ENCODE data around the gene BEAN1. TPM values are rescaled to one million over a fixed set of nuclear protein-coding genes. Genes with fewer than 3 reads are reported as not detected.

The BEAN1 gene
- total RNA-seq, 1 experiment from 2014 or later = 0.24 TPM

DNA sequence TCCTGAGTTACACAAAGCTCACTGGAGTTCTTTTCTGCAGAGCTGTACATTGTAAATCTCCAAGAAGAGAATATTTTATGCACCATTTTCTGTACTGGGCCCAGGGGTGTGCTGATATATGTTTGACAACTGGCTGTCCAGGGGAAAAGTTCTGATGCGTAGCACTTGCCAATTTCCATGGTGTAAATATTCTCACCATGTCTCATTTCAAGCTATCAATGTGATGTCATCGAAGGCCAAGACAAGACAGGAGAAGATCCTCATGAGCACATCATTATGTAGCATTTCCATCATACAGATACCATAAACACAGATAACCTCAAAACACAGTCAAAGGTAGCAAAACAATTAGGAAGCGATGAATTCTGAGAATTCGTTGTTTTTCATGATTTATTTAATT is 41.7 kb upstream of the BEAN1 start:
- Histone ChIP-seq H3K23me2 (ENCODE audit: insufficient read length, low read depth, low read length, poor library complexity, severe bottlenecking) (no peaks in the 10 kb centered on the region), H3K4me2 (ENCODE audit: insufficient read depth, insufficient read length, low read length) (no peak overlapping the region), H3K4ac (ENCODE audit: low read depth, low read length) (no peak overlapping the region), H3K79me1 (ENCODE audit: insufficient read depth, low read depth, low read length, poor library complexity, severe bottlenecking) (no peaks in the 10 kb centered on the region), H4K91ac (ENCODE audit: insufficient read length, low read depth, low read length) (no peak overlapping the region), H2BK12ac (ENCODE audit: insufficient read length, low read depth, low read length) (no peak overlapping the region), H2BK15ac (ENCODE audit: low read depth, low read length) (no peak overlapping the region), H3K9ac (ENCODE audit: extremely low read depth, insufficient read length, low read length) (no peak overlapping the region), H3K27ac (ENCODE audit: insufficient read length, low read depth, low read length) (no peak overlapping the region), H4K20me1 (ENCODE audit: control insufficient read depth, insufficient read depth, insufficient read length) (no peaks in the 10 kb centered on the region), H3K9me3 (ENCODE audit: control insufficient read depth, low read depth, low read length) (no peaks in the 10 kb centered on the region), H2BK120ac (ENCODE audit: low read depth, low read length, poor library complexity, severe bottlenecking) (no peak overlapping the region), H3K4me1 (ENCODE audit: insufficient read depth, low read length) (no peaks in the 10 kb centered on the region; the same call in 1 of the 2 replicates), H2AK5ac (ENCODE audit: insufficient read length, low read length) (no peak overlapping the region), H3K27me3 (ENCODE audit: insufficient read depth, low read length) (no peaks in the 10 kb centered on the region), H3K79me2 (ENCODE audit: insufficient read depth, low read length) (no peaks in the 10 kb centered on the region), H3T11ph (ENCODE audit: low read length) (no peak overlapping the region), H2AFZ (ENCODE audit: low read length) (no peak overlapping the region), H3K18ac (ENCODE audit: insufficient read length, low read depth, low read length) (no peak overlapping the region), H4K8ac (replicated peaks; ENCODE audit: insufficient read length, low read depth, low read length) (no peak overlapping the region), H3K14ac (ENCODE audit: insufficient read depth, low read length) (no peak overlapping the region), H2BK5ac (ENCODE audit: insufficient read length, low read length) (no peak overlapping the region), H3K23ac (ENCODE audit: insufficient read length, low read depth, low read length) (no peak overlapping the region), H4K5ac (ENCODE audit: insufficient read length, low read depth, low read length) (no peak overlapping the region), H3K56ac (ENCODE audit: insufficient read length, low read depth, low read length) (no peak overlapping the region), H2BK20ac (ENCODE audit: low read depth, low read length, poor library complexity, severe bottlenecking) (no peak overlapping the region)
- TF ChIP-seq, protein P1, sequence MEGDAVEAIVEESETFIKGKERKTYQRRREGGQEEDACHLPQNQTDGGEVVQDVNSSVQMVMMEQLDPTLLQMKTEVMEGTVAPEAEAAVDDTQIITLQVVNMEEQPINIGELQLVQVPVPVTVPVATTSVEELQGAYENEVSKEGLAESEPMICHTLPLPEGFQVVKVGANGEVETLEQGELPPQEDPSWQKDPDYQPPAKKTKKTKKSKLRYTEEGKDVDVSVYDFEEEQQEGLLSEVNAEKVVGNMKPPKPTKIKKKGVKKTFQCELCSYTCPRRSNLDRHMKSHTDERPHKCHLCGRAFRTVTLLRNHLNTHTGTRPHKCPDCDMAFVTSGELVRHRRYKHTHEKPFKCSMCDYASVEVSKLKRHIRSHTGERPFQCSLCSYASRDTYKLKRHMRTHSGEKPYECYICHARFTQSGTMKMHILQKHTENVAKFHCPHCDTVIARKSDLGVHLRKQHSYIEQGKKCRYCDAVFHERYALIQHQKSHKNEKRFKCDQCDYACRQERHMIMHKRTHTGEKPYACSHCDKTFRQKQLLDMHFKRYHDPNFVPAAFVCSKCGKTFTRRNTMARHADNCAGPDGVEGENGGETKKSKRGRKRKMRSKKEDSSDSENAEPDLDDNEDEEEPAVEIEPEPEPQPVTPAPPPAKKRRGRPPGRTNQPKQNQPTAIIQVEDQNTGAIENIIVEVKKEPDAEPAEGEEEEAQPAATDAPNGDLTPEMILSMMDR (conservative IDR thresholded peaks at IDR 0.05) = no peak
- Mint-ChIP-seq H3K36me3 (ENCODE audit: insufficient read depth in 1 of 3, low read depth in 3 of 3) (no peaks in the 10 kb centered on the region; a peak in 4 of 7 replicates), H3K27ac (no peak overlapping the region), H3K4me3 (no peak overlapping the region), H3K4me1 (peaks cover 10 to 15% of the 10 kb centered on the region in 2 experiments), H3K27me3 (ENCODE audit: low read depth) (peaks cover 3% of the 10 kb centered on the region), H3K9me3 (peaks cover 0 to under 1% of the 10 kb centered on the region in 2 experiments; a peak in 2 of 5 replicates)
- DNase-seq = no peak
- no CpG with 5 or more reads among the region's 4 CpGs for WGBS (ENCODE audit: extremely low coverage, insufficient read length, low lambda C conversion rate)
